ENCODE data around the gene CASQ1. TPM values are rescaled to one million over a fixed set of nuclear protein-coding genes. Genes with fewer than 3 reads are reported as not detected.

CASQ1 gene
- total RNA-seq, 3 donors from 2014 or later: 0.34 to 0.82 TPM; not detected in 1

DNA sequence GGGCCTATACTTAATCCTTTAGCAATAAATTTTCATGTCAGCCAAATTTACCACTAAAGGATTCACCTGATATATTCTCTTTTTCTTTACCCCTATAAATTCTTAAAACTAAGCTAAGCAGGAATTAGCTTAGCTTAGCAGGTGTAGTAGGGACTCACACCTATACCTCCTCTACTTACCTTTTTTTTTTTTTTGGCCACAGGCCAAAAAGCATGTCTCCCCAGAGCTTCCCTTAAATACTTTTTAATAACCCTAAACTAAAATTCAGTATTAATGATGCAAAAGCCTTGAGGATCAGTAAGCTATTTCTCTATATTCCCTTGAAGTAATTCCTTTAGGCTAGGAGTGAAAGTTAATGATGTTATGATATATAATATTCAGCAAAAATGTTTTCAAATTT is 38.1 kb downstream of the CASQ1 start:
- TF ChIP-seq, protein P1, sequence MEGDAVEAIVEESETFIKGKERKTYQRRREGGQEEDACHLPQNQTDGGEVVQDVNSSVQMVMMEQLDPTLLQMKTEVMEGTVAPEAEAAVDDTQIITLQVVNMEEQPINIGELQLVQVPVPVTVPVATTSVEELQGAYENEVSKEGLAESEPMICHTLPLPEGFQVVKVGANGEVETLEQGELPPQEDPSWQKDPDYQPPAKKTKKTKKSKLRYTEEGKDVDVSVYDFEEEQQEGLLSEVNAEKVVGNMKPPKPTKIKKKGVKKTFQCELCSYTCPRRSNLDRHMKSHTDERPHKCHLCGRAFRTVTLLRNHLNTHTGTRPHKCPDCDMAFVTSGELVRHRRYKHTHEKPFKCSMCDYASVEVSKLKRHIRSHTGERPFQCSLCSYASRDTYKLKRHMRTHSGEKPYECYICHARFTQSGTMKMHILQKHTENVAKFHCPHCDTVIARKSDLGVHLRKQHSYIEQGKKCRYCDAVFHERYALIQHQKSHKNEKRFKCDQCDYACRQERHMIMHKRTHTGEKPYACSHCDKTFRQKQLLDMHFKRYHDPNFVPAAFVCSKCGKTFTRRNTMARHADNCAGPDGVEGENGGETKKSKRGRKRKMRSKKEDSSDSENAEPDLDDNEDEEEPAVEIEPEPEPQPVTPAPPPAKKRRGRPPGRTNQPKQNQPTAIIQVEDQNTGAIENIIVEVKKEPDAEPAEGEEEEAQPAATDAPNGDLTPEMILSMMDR (IDR thresholded peaks at IDR 0.05): no peak
- Histone ChIP-seq H3K4me3 (no peak overlapping the region), H3K9me3 (no peaks in the 10 kb centered on the region), H3K36me3 (ENCODE audit: low read depth) (peaks cover 9% of the 10 kb centered on the region), H3K4me1 (ENCODE audit: low read depth) (no peaks in the 10 kb centered on the region)
- intact Hi-C loops (cut with DNase I, micrococcal nuclease): no loop called here
- ATAC-seq (no peak), DNase-seq (no peak)

DNA sequence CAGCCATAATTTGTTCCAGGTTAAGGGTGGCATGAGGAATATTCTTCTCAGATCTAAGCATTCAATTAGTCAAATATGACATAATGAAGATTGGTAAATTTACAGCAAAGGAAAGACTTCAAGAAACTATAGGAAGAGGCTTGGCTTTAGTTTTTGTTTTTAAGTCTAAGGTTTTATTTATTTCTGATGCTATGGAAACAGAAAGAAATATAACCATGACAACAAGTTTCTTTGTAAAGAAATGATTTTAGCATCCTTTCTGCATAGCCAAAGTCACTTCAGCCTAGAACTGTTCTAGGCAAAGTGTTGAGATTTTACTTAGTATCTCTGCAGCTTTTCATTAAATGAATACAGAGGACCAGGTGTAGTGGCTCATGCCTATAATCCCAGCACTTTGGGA is 42.5 kb downstream of the CASQ1 start:
- Histone ChIP-seq H3K36me3 (ENCODE audit: low read depth) (no peaks in the 10 kb centered on the region), H3K9me3 (no peaks in the 10 kb centered on the region), H3K4me1 (ENCODE audit: low read depth) (no peaks in the 10 kb centered on the region), H3K4me3 (no peak overlapping the region)
- DNase-seq (no peak), ATAC-seq (no peak)
- intact Hi-C loops (cut with DNase I, micrococcal nuclease): no loop called here
- TF ChIP-seq, protein P1 (IDR thresholded peaks at IDR 0.05): no peak

DNA sequence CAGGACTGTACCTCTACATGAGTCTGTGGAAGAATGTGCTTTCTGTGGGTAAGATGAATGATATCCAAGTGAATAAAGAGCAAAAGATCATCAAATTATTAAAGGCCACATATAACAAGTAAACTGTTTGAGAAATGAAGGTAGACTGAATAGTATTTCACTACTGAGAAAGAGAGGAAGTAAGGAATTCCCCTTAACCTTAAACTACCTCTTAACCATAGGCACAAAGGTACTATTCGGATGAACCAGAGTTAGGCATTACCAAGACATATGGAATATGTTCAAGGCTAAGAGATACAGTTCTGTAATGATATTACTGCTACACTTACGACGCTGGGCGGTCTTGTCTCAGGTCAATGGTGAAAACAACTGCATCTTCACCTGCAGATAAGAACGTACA is 46.4 kb downstream of the CASQ1 start:
- Histone ChIP-seq H3K4me3 (no peak overlapping the region), H3K4me1 (ENCODE audit: low read depth) (no peaks in the 10 kb centered on the region), H3K36me3 (ENCODE audit: low read depth) (peaks cover 4% of the 10 kb centered on the region), H3K9me3 (no peaks in the 10 kb centered on the region)
- intact Hi-C loops (cut with DNase I, micrococcal nuclease): no loop called here
- TF ChIP-seq, protein P1 (IDR thresholded peaks at IDR 0.05): no peak
- DNase-seq (no peak), ATAC-seq (no peak)

DNA sequence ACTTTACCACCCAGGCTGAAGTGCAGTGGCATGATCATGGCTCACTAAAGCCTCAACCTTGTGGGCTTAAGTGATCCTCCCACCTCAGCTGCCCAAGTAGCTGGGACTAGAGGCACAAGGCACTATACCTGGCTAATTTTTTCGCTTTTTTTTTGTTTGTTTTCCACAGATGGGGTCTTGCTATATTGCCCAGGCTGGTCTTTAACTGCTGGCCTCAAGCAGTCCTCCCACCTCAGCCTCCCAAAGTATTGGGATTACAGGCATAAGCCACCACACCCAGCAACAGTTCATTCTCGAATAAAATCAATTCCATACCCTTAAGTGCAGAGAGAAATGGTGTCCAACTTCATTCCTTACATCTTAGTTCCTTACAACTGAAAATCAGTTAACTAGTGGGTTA is 47.2 kb downstream of the CASQ1 start:
- Histone ChIP-seq H3K9me3 (no peaks in the 10 kb centered on the region), H3K36me3 (ENCODE audit: low read depth) (peaks cover 4% of the 10 kb centered on the region), H3K4me3 (no peak overlapping the region), H3K4me1 (ENCODE audit: low read depth) (no peaks in the 10 kb centered on the region)
- ATAC-seq (no peak), DNase-seq (no peak)
- TF ChIP-seq, protein P1 (IDR thresholded peaks at IDR 0.05): no peak
- intact Hi-C loops (cut with DNase I, micrococcal nuclease): no loop called here

DNA sequence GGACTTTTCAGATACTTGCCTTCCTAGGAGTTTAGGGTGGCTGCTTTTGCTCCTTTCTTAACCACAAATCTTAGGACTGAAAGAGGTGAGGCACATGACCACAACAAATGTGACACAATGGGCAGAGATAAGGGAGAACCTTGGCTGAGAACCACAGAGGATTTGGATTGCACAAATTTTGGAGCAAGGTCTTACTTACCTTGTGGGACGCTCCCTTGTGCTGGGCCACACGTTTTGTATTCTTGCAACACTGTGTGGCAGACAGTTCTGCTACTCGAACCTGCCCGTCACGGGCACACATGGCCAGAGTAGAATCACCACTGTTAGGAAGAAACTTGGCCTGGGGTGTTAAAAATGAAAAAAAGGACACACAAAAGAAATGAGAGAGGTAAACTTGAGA is 48.0 kb downstream of the CASQ1 start:
- Histone ChIP-seq H3K9me3 (no peaks in the 10 kb centered on the region), H3K4me1 (ENCODE audit: low read depth) (no peaks in the 10 kb centered on the region), H3K36me3 (ENCODE audit: low read depth) (peaks cover 4% of the 10 kb centered on the region), H3K4me3 (no peak overlapping the region)
- no peak for DNase-seq
- ATAC-seq: no peak
- TF ChIP-seq, protein P1 (IDR thresholded peaks at IDR 0.05): no peak
- intact Hi-C loops (cut with DNase I, micrococcal nuclease): no loop called here

Measured in mucosa of descending colon (tissue), 3 donors.